HCT116 (cell line): ENCODE data around the gene SLC25A42. TPM values are rescaled to one million over a fixed set of nuclear protein-coding genes. Genes with fewer than 3 reads are reported as not detected.

ENCODE experiments used
- ATAC-seq: fragments of 200-7000 bp; cut with Tn5 transposase; 2 replicates; pipeline ENCODE4 v1.9.1; 2020; ENCODE audit warnings: mild to moderate bottlenecking, moderate library complexity
- BruUV-seq: library from RNA; stranded (reverse); fragments of 400-500 nt; replicated peaks from 2 replicates; lab custom pipeline; 2021; lab: Mats Ljungman, UMichigan
- CTCF ChIA-PET: fragments of 300-600 bp; sonication (Branson Sonifier 250); formaldehyde crosslinking; loops from one replicate; lab custom pipeline; 2021; ENCODE audit warnings: antibody characterized with exemption; lab: Charles Lee
- POLR2A ChIA-PET: fragments of 300-600, 350-600 bp; sonication (Branson Sonifier 250); formaldehyde crosslinking; loops from one replicate; lab custom pipeline; 2021; ENCODE audit warnings: antibody characterized with exemption; lab: Charles Lee
- RAD21 ChIA-PET, 2 experiments: fragments of 300-600 bp; sonication (Branson Sonifier 250); formaldehyde crosslinking; loops; one replicate each; lab custom pipeline; 2023; ENCODE audit warnings: low total read pairs in 2 of 2; ENCODE audit not compliant: uncharacterized antibody in 2 of 2, unreplicated experiment in 2 of 2, low non-redundant PET in 1 of 2; lab: Charles Lee
- DNase-seq: peaks from one replicate; pipeline ENCODE4 v3.0.0-alpha.2; 2010; ENCODE audit warnings: low read depth, low spot score
- H2AFZ ChIP-seq: fragments of 200-600 bp; shearing (Covaris generic), sonication (generic); 2 replicates; pipeline ENCODE4 v1.6.1; 2017; ENCODE audit warnings: low read depth, mixed run types, mixed read lengths, antibody characterized with exemption, low read length; ENCODE audit not compliant: poor library complexity, severe bottlenecking
- H3K27ac ChIP-seq: 2 replicates; pipeline ENCODE4 v1.5.1; 2012; ENCODE audit warnings: low read depth, low read length
- H3K27me3 ChIP-seq: fragments of 200-600 bp; sonication (generic); 2 replicates; pipeline ENCODE4 v1.6.1; 2016; ENCODE audit warnings: mixed run types, low read length, mixed read lengths; ENCODE audit not compliant: insufficient read depth
- H3K36me3 ChIP-seq, 2 experiments: fragments of 200-500 bp in 1 of 2; fragments of 200-600 bp in 1 of 2; sonication (Bioruptor generic) in 1 of 2; sonication (generic) in 1 of 2; 2 replicates each; pipeline versions ENCODE4 v1.5.1 to v1.6.1; 2014 to 2016; ENCODE audit warnings: low read length in 2 of 2, inconsistent platforms in 1 of 2, mixed read lengths in 1 of 2, mixed run types in 1 of 2; ENCODE audit not compliant: insufficient read depth in 2 of 2, control insufficient read depth in 1 of 2
- H3K4me1 ChIP-seq, 2 experiments: fragments of 200-600 bp in 1 of 2; sonication (generic) in 1 of 2; 2 replicates each; pipeline versions ENCODE4 v1.5.1 to v1.6.1; 2012 to 2017; ENCODE audit warnings: low read length in 2 of 2, inconsistent platforms in 1 of 2, mild to moderate bottlenecking in 1 of 2, mixed read lengths in 1 of 2, mixed run types in 1 of 2, moderate library complexity in 1 of 2; ENCODE audit not compliant: insufficient read depth in 2 of 2, control insufficient read depth in 1 of 2
- H3K4me2 ChIP-seq: fragments of 200-600 bp; sonication (generic); 2 replicates; pipeline ENCODE4 v1.6.1; 2017; ENCODE audit warnings: mixed run types, low read length, mixed read lengths
- H3K4me3 ChIP-seq, 2 experiments: fragments of 200-600 bp in 1 of 2; sonication (generic) in 1 of 2; replicated peaks in 1 of 2; 2 replicates each; pipeline ENCODE4 v1.5.1; 2011 to 2016; ENCODE audit warnings: low read length in 2 of 2, control low read depth in 1 of 2, low read depth in 1 of 2, mild to moderate bottlenecking in 1 of 2, mixed read lengths in 1 of 2, mixed run types in 1 of 2
- H3K79me2 ChIP-seq: fragments of 200-600 bp; sonication (generic); 2 replicates; pipeline ENCODE4 v1.6.1; 2017; ENCODE audit warnings: mild to moderate bottlenecking, mixed run types, low read length, moderate library complexity, mixed read lengths; ENCODE audit not compliant: insufficient read depth
- H3K9ac ChIP-seq: fragments of 200-600 bp; sonication (generic); 2 replicates; pipeline ENCODE4 v1.6.1; 2016; ENCODE audit warnings: low read length, mixed read lengths
- H3K9me2 ChIP-seq: fragments of 200-600 bp; sonication (generic), shearing (Covaris generic); 2 replicates; pipeline ENCODE4 v1.6.1; 2017; ENCODE audit warnings: mixed run types, mild to moderate bottlenecking, moderate library complexity; ENCODE audit not compliant: insufficient read depth
- H3K9me3 ChIP-seq, 2 experiments: fragments of 200-500 bp in 1 of 2; fragments of 200-600 bp in 1 of 2; sonication (Bioruptor generic) in 1 of 2; sonication (generic) in 1 of 2; 2 replicates each; pipeline ENCODE4 v1.6.1; 2014 to 2017; ENCODE audit warnings: low read length in 2 of 2, mixed read lengths in 2 of 2, inconsistent platforms in 1 of 2, low read depth in 1 of 2, mild to moderate bottlenecking in 1 of 2, mixed run types in 1 of 2, moderate library complexity in 1 of 2; ENCODE audit not compliant: control insufficient read depth in 1 of 2, insufficient read depth in 1 of 2
- H4K20me1 ChIP-seq: fragments of 200-600 bp; sonication (generic), shearing (Covaris generic); 2 replicates; pipeline ENCODE4 v1.6.1; 2017; ENCODE audit warnings: mixed run types, mild to moderate bottlenecking, moderate library complexity; ENCODE audit not compliant: insufficient read depth
- CEBPB ChIP-seq: IDR thresholded peaks from 2 replicates; pipeline ENCODE4 v1.6.1; 2012; ENCODE audit warnings: low read depth
- EGR1 ChIP-seq: IDR thresholded peaks from 2 replicates; pipeline ENCODE4 v1.6.1; 2012; ENCODE audit warnings: low read depth
- ELF1 ChIP-seq: IDR thresholded peaks from 2 replicates; pipeline ENCODE4 v1.6.1; 2012; ENCODE audit warnings: low read depth, borderline replicate concordance
- FOSL1 ChIP-seq: IDR thresholded peaks from 2 replicates; pipeline ENCODE4 v1.6.1; 2012; ENCODE audit warnings: low read depth
- POLR2A ChIP-seq: IDR thresholded peaks from 2 replicates; pipeline ENCODE4 v1.7.0; 2011; ENCODE audit warnings: borderline replicate concordance; ENCODE audit not compliant: insufficient read depth, insufficient read length; ENCODE audit errors: extremely low read depth
- POLR2AphosphoS5 ChIP-seq: IDR thresholded peaks from 2 replicates; pipeline ENCODE4 v1.6.1; 2011; ENCODE audit warnings: mild to moderate bottlenecking, low read depth, low read length, moderate library complexity
- RAD21 ChIP-seq: IDR thresholded peaks from 2 replicates; pipeline ENCODE4 v1.6.1; 2012; ENCODE audit warnings: low read depth, mild to moderate bottlenecking
- SIN3A ChIP-seq: IDR thresholded peaks from 2 replicates; pipeline ENCODE4 v1.6.1; 2012; ENCODE audit warnings: low read depth
- SRF ChIP-seq: IDR thresholded peaks from 2 replicates; pipeline ENCODE4 v1.6.1; 2012; ENCODE audit warnings: low read depth
- ZFX ChIP-seq: fragments of 450-650 bp; IDR thresholded peaks from 2 replicates; pipeline ENCODE4 v1.6.1; 2017
- ZNF274 ChIP-seq: fragments of 200-500 bp; sonication (Bioruptor generic); IDR thresholded peaks from 2 replicates; pipeline ENCODE4 v1.6.1; 2014; ENCODE audit warnings: mild to moderate bottlenecking, low read depth, low read length, inconsistent platforms
- intact Hi-C: fragments of 100-400 bp; cut with micrococcal nuclease; formaldehyde crosslinking; loops from 2 replicates; pipeline ENCODE4 v1.10.0; 2022
- total RNA-seq: library from RNA; stranded (reverse); gene quantifications from one replicate; pipeline ENCODE4 v1.2.1, GENCODE V29; 2021; ENCODE audit not compliant: unreplicated experiment
- TF ChIP-seq, protein P1 (sequence below): IDR thresholded peaks from 2 replicates; pipeline ENCODE4 v1.6.1; 2011; ENCODE audit warnings: mild to moderate bottlenecking, low read length, moderate library complexity; ENCODE audit not compliant: insufficient replicate concordance; ENCODE audit errors: extremely low read depth
- TF ChIP-seq, protein P2 (sequence below), 3 experiments: fragments of 200-600 bp in 1 of 3; sonication (generic) in 1 of 3; IDR thresholded peaks in 2 of 3; conservative IDR thresholded peaks in 1 of 3; 2 replicates each; pipeline ENCODE4 v1.5.1; 2012 to 2017; ENCODE audit warnings: low read depth in 2 of 3, low read length in 2 of 3, antibody characterized with exemption in 1 of 3, borderline replicate concordance in 1 of 3, control low read depth in 1 of 3, mild to moderate bottlenecking in 1 of 3, mixed read lengths in 1 of 3, mixed run types in 1 of 3, moderate library complexity in 1 of 3; ENCODE audit not compliant: insufficient read depth in 1 of 3
- TF ChIP-seq, protein P3 (sequence below): IDR thresholded peaks from 2 replicates; pipeline ENCODE4 v1.6.1; 2012

SLC25A42 gene
- total RNA-seq, 1 experiment from 2014 or later: 10.2 TPM

DNA sequence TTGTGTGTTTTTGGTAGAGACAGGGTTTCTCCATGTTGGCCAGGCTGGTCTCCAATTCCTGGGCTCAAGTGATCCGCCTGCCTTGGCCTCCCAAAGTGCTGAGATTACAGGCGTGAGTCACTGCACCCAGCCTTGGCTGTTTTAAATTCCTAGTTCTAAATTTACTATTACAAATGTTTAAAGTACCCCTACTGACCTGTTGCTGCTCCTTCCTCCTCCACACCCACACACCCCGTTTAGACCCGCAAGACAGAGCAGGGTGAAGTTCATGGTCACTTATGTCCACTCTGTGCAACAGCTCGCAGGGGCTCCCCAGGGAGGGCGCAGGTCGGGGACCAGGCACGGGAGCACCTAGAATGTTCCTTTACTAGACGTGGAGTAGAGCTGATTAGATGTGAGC, 45.8 kb downstream of the SLC25A42 start:
- Histone ChIP-seq H3K27ac (no peak overlapping the region), H3K36me3 (no peaks in the 10 kb centered on the region), H4K20me1 (no peaks in the 10 kb centered on the region), H3K4me2 (peak overlapping the region; percentile 41; the same call in 1 of the 2 replicates), H3K27me3 (no peaks in the 10 kb centered on the region), H3K4me3 (no peak overlapping the region), H2AFZ (no peak overlapping the region), H3K79me2 (no peaks in the 10 kb centered on the region), H3K9me3 (no peaks in the 10 kb centered on the region), H3K9me2 (no peaks in the 10 kb centered on the region), H3K4me1 (peaks cover 24 to 43% of the 10 kb centered on the region in 2 experiments), H3K9ac (no peak overlapping the region; the same call in 1 of the 2 replicates)
- POLR2A ChIA-PET: no interaction called here
- DNase-seq: no peak
- TF ChIP-seq ZFX: no peak
- TF ChIP-seq, protein P1, sequence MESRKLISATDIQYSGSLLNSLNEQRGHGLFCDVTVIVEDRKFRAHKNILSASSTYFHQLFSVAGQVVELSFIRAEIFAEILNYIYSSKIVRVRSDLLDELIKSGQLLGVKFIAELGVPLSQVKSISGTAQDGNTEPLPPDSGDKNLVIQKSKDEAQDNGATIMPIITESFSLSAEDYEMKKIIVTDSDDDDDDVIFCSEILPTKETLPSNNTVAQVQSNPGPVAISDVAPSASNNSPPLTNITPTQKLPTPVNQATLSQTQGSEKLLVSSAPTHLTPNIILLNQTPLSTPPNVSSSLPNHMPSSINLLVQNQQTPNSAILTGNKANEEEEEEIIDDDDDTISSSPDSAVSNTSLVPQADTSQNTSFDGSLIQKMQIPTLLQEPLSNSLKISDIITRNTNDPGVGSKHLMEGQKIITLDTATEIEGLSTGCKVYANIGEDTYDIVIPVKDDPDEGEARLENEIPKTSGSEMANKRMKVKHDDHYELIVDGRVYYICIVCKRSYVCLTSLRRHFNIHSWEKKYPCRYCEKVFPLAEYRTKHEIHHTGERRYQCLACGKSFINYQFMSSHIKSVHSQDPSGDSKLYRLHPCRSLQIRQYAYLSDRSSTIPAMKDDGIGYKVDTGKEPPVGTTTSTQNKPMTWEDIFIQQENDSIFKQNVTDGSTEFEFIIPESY: no peak
- TF ChIP-seq POLR2A: no peak
- no peak for TF ChIP-seq ELF1
- TF ChIP-seq SIN3A: no peak
- TF ChIP-seq SRF: no peak
- no peak for TF ChIP-seq RAD21
- no peak for TF ChIP-seq EGR1
- TF ChIP-seq ZNF274: no peak
- no peak for TF ChIP-seq FOSL1
- TF ChIP-seq, protein P2, sequence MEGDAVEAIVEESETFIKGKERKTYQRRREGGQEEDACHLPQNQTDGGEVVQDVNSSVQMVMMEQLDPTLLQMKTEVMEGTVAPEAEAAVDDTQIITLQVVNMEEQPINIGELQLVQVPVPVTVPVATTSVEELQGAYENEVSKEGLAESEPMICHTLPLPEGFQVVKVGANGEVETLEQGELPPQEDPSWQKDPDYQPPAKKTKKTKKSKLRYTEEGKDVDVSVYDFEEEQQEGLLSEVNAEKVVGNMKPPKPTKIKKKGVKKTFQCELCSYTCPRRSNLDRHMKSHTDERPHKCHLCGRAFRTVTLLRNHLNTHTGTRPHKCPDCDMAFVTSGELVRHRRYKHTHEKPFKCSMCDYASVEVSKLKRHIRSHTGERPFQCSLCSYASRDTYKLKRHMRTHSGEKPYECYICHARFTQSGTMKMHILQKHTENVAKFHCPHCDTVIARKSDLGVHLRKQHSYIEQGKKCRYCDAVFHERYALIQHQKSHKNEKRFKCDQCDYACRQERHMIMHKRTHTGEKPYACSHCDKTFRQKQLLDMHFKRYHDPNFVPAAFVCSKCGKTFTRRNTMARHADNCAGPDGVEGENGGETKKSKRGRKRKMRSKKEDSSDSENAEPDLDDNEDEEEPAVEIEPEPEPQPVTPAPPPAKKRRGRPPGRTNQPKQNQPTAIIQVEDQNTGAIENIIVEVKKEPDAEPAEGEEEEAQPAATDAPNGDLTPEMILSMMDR (IDR thresholded peaks at IDR 0.05 in 2 of 3, conservative IDR thresholded peaks at IDR 0.05 in 1 of 3; ENCODE audit: borderline replicate concordance in 1 of 3, insufficient read depth in 1 of 3, low read depth in 2 of 3, low read length in 2 of 3): no peak
- TF ChIP-seq, protein P3, sequence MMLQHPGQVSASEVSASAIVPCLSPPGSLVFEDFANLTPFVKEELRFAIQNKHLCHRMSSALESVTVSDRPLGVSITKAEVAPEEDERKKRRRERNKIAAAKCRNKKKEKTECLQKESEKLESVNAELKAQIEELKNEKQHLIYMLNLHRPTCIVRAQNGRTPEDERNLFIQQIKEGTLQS: no peak
- no peak for TF ChIP-seq CEBPB
- TF ChIP-seq POLR2AphosphoS5: no peak
- BruUV-seq: no TSS peak
- no peak for ATAC-seq
- CTCF ChIA-PET: no interaction called here
- RAD21 ChIA-PET: no interaction called here
- intact Hi-C loops: no loop called here
